Caki2 (cell line): ENCODE measurements around the gene SRSF11. TPM values are rescaled to one million over a fixed set of nuclear protein-coding genes. Genes with fewer than 3 reads are reported as not detected.

Experiments
- DNase-seq: peaks from one replicate; pipeline ENCODE4 v3.0.0-alpha.2; 2015; ENCODE audit warnings: low read depth
- in situ Hi-C: cut with HindIII; loops from 2 replicates; pipeline ENCODE4 v1.10.0; 2016; ENCODE audit warnings: low sequenced_read_pairs, low pct_unique_long_range_greater_than_20kb, mixed read lengths
- total RNA-seq: library from RNA; depleted of rRNA; stranded (reverse); fragments of >200 nt; shearing (Covaris generic); gene quantifications from 2 replicates; pipeline ENCODE4 v1.2.3, GENCODE V29; 2014; ENCODE audit warnings: low replicate concordance

The SRSF11 gene
- total RNA-seq, 1 experiment from 2014 or later = 76.2 TPM

- DNase-seq = no peak
These were observed 10.4 kb upstream of the SRSF11 start for GRCh38 chr1:70210820-70211219.

GRCh38 chr1:70211541-70211940 is 9.6 kb upstream of the SRSF11 start:
- in situ Hi-C loops = no loop called here
- DNase-seq = no peak

More at GRCh38 chr1:70210820-70211219, 10.4 kb upstream of the SRSF11 start:
- in situ Hi-C loops = no loop called here

- in situ Hi-C loops = no loop called here
These were observed 1.2 kb upstream of the SRSF11 start for GRCh38 chr1:70220015-70220414.

GRCh38 chr1:70220517-70221237 is 503 bp upstream of the SRSF11 start:
- DNase-seq = no peak
- in situ Hi-C loops = no loop called here

More at GRCh38 chr1:70220015-70220414, 1.2 kb upstream of the SRSF11 start:
- no peak for DNase-seq

- DNase-seq = no peak
- in situ Hi-C loops = no loop called here
These were observed 1.6 kb downstream of the SRSF11 start for GRCh38 chr1:70222716-70223235.

- DNase-seq = no peak
- in situ Hi-C loops = no loop called here
These were observed 3.8 kb downstream of the SRSF11 start for GRCh38 chr1:70224954-70225353.

- in situ Hi-C loops = no loop called here
- no peak for DNase-seq
These were observed 6.3 kb downstream of the SRSF11 start for GRCh38 chr1:70227439-70227838.

- no peak for DNase-seq
- in situ Hi-C loops = no loop called here
These were observed 7.5 kb downstream of the SRSF11 start for GRCh38 chr1:70228670-70229069.

- in situ Hi-C loops = no loop called here
These were observed 10.3 kb downstream of the SRSF11 start for GRCh38 chr1:70231475-70231874.

GRCh38 chr1:70234733-70235132 is 13.6 kb downstream of the SRSF11 start:
- in situ Hi-C loops = no loop called here
- DNase-seq = no peak

More at GRCh38 chr1:70231475-70231874, 10.3 kb downstream of the SRSF11 start:
- DNase-seq = no peak

GRCh38 chr1:70239940-70240339 is 18.8 kb downstream of the SRSF11 start:
- DNase-seq = no peak
- in situ Hi-C loops = no loop called here

- DNase-seq = no peak
- in situ Hi-C loops = no loop called here
These were observed 25.9 kb downstream of the SRSF11 start for GRCh38 chr1:70247122-70247521.

GRCh38 chr1:70247768-70248167 is 26.6 kb downstream of the SRSF11 start:
- no peak for DNase-seq
- in situ Hi-C loops = no loop called here

GRCh38 chr1:70248729-70249128 is 27.5 kb downstream of the SRSF11 start:
- no peak for DNase-seq
- in situ Hi-C loops = no loop called here

- in situ Hi-C loops = no loop called here
- DNase-seq = no peak
These were observed 35.5 kb downstream of the SRSF11 start for GRCh38 chr1:70256664-70257063.

- DNase-seq = no peak
- in situ Hi-C loops = no loop called here
These were observed 43.7 kb downstream of the SRSF11 start for GRCh38 chr1:70264839-70265238.

- in situ Hi-C loops = no loop called here
- DNase-seq = no peak
These were observed 44.8 kb downstream of the SRSF11 start for GRCh38 chr1:70265946-70266345.

- no peak for DNase-seq
- in situ Hi-C loops = no loop called here
These were observed 56.7 kb downstream of the SRSF11 start for GRCh38 chr1:70277875-70278274.

- in situ Hi-C loops = no loop called here
- no peak for DNase-seq
These were observed 57.5 kb downstream of the SRSF11 start for GRCh38 chr1:70278710-70279109.

GRCh38 chr1:70284366-70284765 is 63.2 kb downstream of the SRSF11 start:
- in situ Hi-C loops = no loop called here

More at GRCh38 chr1:70284366-70284765, 63.2 kb downstream of the SRSF11 start:
- DNase-seq = no peak
